COLO829 (cell line): ENCODE measurements around the gene EGFLAM.
A peak's percentile ranks its signal among the peaks of the same experiment; 100 is the strongest.

Source experiments
- DNase-seq: peaks from one replicate; pipeline ENCODE4 v3.0.0; 2012; ENCODE audit warnings: low spot score

The EGFLAM gene

DNA sequence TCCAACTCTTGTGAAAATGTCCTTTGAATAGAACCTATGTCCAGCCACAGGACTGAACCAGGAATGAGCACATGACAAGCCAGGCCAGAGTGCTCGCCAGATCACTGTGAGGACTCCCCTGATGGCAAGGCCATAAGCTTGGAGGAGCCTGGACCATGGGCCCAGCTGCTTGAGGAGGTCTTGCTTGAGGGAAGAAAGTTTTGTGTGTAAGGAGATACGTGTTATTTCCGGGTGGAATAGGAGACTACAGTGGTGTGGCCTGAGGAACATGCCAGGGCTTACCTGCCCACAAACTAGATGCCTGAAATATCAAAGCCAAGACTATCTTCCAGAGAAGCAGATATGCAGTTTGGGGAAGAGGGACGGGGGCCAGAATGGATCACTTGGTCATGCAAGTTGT is 213.3 kb downstream of the EGFLAM start:
- DNase-seq, result no peak

DNA sequence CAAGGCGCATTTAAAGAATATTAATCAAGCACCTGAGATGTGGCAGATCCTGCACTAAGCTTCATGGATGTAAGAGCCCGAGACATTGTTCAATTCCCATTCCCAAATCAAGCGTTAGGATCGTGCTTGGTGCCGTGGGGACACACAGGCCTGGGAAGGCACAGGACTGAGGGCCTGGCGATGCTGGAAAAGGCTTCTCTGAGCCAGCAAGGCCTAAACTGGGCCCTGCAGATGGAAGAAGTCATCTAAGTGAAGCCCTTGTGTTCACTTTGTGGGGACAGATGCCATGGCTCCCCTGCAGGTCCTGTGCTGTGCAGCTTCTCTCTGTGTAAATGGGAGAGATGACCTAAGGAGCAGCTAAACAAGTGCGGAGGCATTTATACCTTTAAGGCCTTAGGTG is 214.2 kb downstream of the EGFLAM start:
- no peak for DNase-seq

DNA sequence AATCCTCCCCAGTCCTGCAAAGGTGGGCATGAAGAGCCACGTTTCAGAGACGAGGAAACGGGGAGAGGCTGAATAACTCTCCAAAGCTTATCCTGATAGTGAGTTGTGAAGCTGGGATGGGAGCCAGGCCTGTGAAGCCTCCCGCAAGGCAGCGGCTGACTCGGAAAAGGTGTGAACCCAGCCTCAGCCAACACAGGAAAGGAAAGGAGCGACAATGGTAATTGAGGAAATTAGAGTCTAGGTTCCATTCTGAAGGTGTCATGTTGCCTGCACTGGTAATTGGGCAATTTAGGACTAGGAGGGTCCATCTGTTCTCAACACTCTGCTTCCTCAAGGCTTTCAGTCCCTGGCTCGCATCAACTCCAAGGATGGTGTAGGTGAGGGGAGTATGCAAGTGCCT is 214.6 kb downstream of the EGFLAM start:
- no peak for DNase-seq

DNA sequence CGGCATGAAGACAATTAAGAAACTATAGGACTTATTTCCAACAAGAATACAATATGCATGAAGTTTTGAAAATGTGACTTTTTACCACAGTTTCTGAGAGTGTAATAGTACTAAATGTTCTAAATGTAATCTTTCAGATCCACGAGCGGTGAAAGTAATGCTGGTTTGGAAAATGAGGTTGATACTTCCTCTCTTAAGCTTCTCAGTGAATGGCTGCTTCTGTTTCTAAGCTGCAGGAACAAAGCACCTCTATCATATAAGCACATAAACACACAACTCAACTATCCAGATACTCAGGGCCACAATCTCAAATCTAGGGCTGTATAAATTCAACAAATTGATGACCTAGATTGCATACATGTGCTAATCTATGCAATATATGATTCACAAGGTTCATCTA is 219.8 kb downstream of the EGFLAM start:
- DNase-seq, result peak; percentile 69

DNA sequence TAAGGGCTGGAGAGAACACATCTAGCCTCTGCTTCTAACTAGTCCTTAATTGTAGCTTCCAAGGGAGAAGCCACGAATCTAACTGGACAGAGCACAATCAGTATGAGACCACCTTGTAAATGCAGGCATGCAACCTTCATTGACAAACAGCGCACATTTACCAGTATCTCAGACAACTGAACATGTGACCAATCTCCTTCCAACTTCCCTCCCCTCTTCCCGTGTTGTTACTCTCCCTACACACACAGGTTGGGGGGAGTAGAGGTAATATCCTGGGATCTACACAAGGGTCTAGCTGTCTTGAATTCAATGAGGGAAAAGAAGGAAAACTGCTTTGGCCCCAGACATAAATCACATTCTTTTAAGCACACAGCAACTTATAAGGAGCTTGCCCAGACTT is 220.5 kb downstream of the EGFLAM start:
- no peak for DNase-seq

DNA sequence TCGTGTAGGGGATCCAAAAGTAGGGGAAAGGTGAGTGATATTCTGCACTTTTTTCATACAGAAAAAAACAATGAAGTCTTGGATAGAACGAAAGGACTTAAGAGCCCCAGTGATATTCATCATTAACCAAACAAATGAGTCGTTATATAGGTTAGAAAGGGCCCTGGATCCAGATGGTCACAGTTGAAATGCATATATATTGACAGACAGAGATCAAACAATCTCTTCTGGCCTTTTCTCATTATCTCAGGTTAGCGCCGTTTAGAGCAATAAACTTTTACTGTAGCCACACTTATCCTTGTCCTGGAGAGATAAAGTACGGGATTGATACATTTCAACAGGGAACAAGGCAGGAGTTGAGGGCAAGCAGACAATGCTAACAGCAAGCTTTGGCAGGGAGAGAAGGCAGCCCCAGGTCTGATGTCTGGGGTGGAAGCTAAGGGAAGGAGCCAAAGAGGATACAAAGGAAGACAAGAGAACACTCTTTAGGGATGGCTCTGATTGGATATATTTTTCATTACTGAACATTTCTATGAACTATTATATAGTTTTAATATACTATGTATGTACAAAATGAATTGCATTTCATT is 221.1 kb downstream of the EGFLAM start:
- DNase-seq, result no peak

DNA sequence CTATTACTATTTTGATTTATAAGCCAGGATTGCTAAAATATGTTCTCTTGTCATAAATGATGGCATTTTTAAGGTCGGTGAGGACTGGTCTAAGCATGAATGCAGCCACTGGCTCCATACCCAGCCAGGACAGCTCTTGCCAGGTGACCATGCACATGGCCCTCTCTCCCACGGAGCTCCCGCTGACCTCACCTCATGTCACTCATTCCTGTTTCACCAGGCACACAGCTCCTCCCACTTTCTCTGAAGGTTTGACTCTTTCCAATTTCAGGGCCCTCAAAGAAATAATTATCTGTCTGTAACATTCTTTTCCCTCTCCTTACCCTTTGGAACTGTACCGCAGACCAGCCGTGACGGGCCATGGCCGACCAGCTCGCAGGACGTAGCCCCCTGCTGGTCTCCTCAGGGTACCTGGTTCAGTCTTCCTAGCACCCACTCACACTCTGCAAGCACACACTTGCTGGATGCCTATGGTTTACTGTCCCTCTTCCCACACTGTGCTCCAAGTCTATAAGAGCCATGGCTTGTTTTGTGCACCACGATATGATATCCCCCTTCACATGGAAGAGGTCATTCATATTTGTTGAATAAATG is 225.5 kb downstream of the EGFLAM start:
- DNase-seq, result no peak

DNA sequence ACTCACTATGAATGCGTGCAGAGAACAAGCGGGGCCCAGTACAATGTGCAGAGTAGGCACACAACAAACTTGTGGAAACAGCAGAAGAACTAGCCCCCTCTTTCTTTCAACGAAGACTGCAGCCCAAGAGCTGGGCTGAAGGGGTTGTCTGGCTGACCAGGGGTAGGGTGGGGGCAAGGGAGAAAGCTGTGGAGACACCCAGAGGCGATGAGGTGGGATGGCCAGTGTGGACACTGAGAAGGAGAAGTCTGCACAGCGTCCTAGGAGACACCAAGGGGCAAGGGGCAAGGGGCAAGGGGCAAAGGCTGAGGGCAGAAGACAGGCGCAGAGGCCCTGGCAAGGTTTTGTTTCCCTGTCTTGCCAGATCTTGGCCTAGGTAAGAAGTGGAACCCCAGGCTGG is 235.8 kb downstream of the EGFLAM start:
- no peak for DNase-seq

DNA sequence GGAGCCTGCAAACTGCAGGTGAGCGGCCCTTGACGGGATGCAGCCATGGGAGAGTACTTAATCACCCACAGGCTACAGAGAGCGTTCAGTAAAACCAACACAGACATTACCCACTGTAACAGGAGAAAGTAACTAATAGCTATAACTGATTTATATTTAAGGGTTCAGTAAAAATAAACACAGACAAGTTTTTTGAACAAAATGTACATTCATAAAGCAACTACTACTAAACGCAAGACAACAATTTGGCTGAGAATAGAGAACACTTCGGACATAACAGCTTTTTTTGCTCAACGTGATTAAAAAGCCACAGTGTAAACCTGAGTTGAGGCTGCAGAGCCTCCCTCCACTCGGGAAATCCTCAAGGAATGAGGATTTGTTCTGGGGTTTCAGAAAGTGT is 236.4 kb downstream of the EGFLAM start:
- DNase-seq, result no peak

DNA sequence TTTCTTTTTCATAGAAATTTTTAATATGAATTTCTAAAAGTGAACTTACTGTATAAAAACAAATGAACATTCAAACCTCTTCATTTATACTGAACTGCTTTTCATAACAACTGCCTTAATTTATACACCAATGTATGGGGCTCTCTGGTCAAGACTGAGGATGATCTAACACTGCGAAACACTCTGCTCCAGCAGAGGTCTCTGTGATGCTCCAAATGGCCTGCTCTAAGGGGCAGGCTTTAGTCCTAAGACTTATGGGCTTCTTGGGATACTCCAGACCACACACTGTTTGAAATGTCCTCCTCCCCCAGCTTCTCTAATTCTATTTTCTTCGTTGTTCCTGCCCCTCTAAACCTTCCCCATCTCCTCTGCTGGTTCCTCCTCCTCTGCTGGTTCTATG is 239.6 kb downstream of the EGFLAM start:
- DNase-seq, result no peak

DNA sequence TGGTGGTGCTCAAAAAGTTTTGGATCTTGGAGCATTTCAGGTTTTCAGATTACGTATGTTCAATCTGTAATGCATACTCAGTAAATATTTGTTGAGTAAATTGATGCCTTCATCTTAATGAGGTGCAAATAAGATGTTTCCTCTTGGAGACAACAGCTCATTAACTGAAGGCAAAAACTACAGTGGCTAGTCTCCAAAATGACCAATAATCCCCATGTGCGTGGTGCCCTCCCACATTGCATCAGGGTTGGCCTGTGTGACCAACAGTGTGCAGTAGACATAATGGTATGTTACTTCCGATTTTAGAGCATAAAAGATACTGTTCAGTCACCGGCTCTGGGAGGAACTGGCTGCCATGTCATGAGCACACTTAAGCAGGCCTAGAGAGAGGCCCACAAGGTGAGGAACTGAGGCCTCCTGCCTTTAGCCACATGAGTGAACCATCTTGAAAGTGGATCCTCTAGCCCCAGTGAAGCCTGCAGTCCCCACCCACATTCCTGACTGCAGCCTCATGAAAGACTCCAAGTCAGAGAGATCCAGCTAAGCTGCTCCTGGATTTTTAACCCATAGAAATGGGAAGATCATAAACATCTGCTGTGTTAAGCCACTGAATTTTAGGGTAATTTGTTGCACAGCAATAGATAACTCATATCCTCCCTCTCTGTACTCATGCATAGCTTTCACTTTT is 242.4 kb downstream of the EGFLAM start:
- no peak for DNase-seq

DNA sequence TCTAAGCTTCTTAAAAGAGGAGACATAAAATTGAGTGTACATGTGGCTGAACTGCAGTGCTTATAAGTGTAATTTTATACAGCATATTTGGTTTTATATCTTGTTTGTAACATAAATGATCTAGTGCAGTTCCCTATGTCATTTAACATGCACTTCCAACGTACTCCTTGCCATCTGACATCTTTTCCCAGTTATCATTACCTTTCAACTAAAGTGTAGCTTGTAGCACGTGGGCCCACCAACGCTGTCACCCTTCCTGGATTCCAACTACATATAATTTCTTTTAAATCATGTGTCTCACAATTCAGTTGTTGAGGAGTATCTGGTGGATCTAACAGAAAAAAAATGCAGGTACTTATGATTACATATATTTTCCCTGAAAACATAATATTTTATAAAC is 247.9 kb downstream of the EGFLAM start:
- DNase-seq, result no peak

DNA sequence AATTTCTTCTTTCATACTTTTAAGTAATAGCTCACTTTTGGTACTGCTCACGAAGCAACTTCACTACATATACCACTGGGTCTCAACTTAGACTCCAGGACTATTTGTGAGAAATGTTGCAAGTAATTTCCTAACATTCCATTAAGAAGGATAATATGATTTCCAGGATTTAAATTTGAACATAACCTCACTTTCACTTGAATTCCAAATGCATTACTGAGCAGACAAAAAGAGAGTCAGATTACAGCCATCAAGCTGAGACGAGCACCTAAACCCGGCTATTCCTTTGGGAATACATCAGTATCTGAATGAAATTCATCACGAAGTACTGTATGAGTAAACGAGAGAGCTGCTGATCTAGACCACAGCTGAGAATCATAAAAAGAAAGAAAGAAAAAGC is 250.8 kb downstream of the EGFLAM start:
- DNase-seq, result no peak
